ENCODE data around the gene PRSS2. TPM values are rescaled to one million over a fixed set of nuclear protein-coding genes. Genes with fewer than 3 reads are reported as not detected.
"Not testable (repeated sequence)": the region's sequence is repeated elsewhere in the genome, so short reads cannot be mapped to it uniquely, and the experiment has no call there.

The PRSS2 gene
- polyA plus RNA-seq, 1 of the 3 experiments (the other 2 are of a cell fraction): not detected

- DNase-seq: no peak
- no peak overlapping the region for H3K9ac ChIP-seq
- 26% methylated on average over 4 of the region's 4 CpGs for WGBS (ENCODE audit: low lambda C conversion rate)
- no peak overlapping the region for H3K4me2 ChIP-seq
- H3K4me3 ChIP-seq (ENCODE audit: low read depth in 2 of 2, low read length in 1 of 2): no peak overlapping the region
- no peaks in the 10 kb centered on the region for H3F3A ChIP-seq (replicated peaks; ENCODE audit: insufficient read depth)
- no peak overlapping the region for H2AFZ ChIP-seq (ENCODE audit: low read depth)
- H3K9me3 ChIP-seq: no peaks in the 10 kb centered on the region
- TF ChIP-seq EP300 (IDR thresholded peaks at IDR 0.05; ENCODE audit: borderline replicate concordance in 1 of 2, low read depth in 1 of 2, low read length in 1 of 2): no peak
- no peaks in the 10 kb centered on the region for H3K4me1 ChIP-seq (ENCODE audit: control insufficient read depth in 1 of 2, insufficient read depth in 2 of 2, low read depth in 1 of 2, low read length in 1 of 2)
- CTCF ChIA-PET: interaction anchor here (2.5 kb wide), 1 partner anchor 37 kb away, joined by 7 read pairs; no protein-coding TSS in a partner anchor
- H3K79me2 ChIP-seq (ENCODE audit: insufficient read depth): no peaks in the 10 kb centered on the region
- H3K27me3 ChIP-seq (ENCODE audit: insufficient read depth): peaks cover 31% of the 10 kb centered on the region; the same call in 1 of the 2 replicates
- POLR2A ChIA-PET: no interaction called here
- no peaks in the 10 kb centered on the region for H3K9me2 ChIP-seq
- no peaks in the 10 kb centered on the region for H4K20me1 ChIP-seq (ENCODE audit: insufficient read depth)
- H3K36me3 ChIP-seq (replicated peaks in 1 of 2; ENCODE audit: control insufficient read depth in 1 of 2, insufficient read depth in 2 of 2, low read length in 1 of 2): no peaks in the 10 kb centered on the region
- no peak overlapping the region for H3K27ac ChIP-seq (ENCODE audit: low read depth in 2 of 2, low read length in 1 of 2)
Observed at GRCh38 chr7:142745745-142746144, 25.0 kb upstream of the PRSS2 start.

- POLR2A ChIA-PET: no interaction called here
- Histone ChIP-seq H3K27me3 (ENCODE audit: insufficient read depth) (peaks cover 33% of the 10 kb centered on the region; the same call in 1 of the 2 replicates), H3K79me2 (ENCODE audit: insufficient read depth) (no peaks in the 10 kb centered on the region), H4K20me1 (ENCODE audit: insufficient read depth) (no peaks in the 10 kb centered on the region), H3K9me3 (no peaks in the 10 kb centered on the region), H3F3A (replicated peaks; ENCODE audit: insufficient read depth) (no peaks in the 10 kb centered on the region), H3K27ac (ENCODE audit: low read depth in 2 of 2, low read length in 1 of 2) (no peak overlapping the region), H3K36me3 (replicated peaks in 1 of 2; ENCODE audit: control insufficient read depth in 1 of 2, insufficient read depth in 2 of 2, low read length in 1 of 2) (no peaks in the 10 kb centered on the region), H3K9me2 (no peaks in the 10 kb centered on the region), H3K4me1 (ENCODE audit: control insufficient read depth in 1 of 2, insufficient read depth in 2 of 2, low read depth in 1 of 2, low read length in 1 of 2) (no peaks in the 10 kb centered on the region), H3K4me2 (no peak overlapping the region), H2AFZ (ENCODE audit: low read depth) (no peak overlapping the region), H3K9ac (no peak overlapping the region), H3K4me3 (ENCODE audit: low read depth in 2 of 2, low read length in 1 of 2) (no peak overlapping the region)
- DNase-seq: no peak
- CTCF ChIA-PET: interaction anchor here (2.5 kb wide), 1 partner anchor 37 kb away, joined by 7 read pairs; no protein-coding TSS in a partner anchor
- TF ChIP-seq, protein P1, sequence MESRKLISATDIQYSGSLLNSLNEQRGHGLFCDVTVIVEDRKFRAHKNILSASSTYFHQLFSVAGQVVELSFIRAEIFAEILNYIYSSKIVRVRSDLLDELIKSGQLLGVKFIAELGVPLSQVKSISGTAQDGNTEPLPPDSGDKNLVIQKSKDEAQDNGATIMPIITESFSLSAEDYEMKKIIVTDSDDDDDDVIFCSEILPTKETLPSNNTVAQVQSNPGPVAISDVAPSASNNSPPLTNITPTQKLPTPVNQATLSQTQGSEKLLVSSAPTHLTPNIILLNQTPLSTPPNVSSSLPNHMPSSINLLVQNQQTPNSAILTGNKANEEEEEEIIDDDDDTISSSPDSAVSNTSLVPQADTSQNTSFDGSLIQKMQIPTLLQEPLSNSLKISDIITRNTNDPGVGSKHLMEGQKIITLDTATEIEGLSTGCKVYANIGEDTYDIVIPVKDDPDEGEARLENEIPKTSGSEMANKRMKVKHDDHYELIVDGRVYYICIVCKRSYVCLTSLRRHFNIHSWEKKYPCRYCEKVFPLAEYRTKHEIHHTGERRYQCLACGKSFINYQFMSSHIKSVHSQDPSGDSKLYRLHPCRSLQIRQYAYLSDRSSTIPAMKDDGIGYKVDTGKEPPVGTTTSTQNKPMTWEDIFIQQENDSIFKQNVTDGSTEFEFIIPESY (IDR thresholded peaks at IDR 0.05; ENCODE audit: borderline replicate concordance, low read depth): no peak
- TF ChIP-seq ELF1 (IDR thresholded peaks at IDR 0.05): no peak
- no peak for TF ChIP-seq TCF12 (IDR thresholded peaks at IDR 0.05)
- TF ChIP-seq MXI1 (IDR thresholded peaks at IDR 0.05; ENCODE audit: low read depth, low read length): no peak
- TF ChIP-seq RXRA (IDR thresholded peaks at IDR 0.05; ENCODE audit: borderline replicate concordance, low read depth): no peak
- TF ChIP-seq YY1 (IDR thresholded peaks at IDR 0.05; ENCODE audit: low read depth): no peak
- no peak for TF ChIP-seq FOSL2 (IDR thresholded peaks at IDR 0.05; ENCODE audit: borderline replicate concordance, low read depth)
- TF ChIP-seq MEF2A (IDR thresholded peaks at IDR 0.05; ENCODE audit: borderline replicate concordance, low read depth): no peak
- TF ChIP-seq RFX5 (IDR thresholded peaks at IDR 0.05; ENCODE audit: low read length): no peak
- TF ChIP-seq RAD21 (IDR thresholded peaks at IDR 0.05; ENCODE audit: low read length): no peak
- TF ChIP-seq POLR2AphosphoS5 (IDR thresholded peaks at IDR 0.05; ENCODE audit: low read depth, low read length): no peak
- WGBS (ENCODE audit: low lambda C conversion rate): 15% methylated on average over 3 of the region's 3 CpGs
Observed at GRCh38 chr7:142746264-142746663, 24.5 kb upstream of the PRSS2 start.

GRCh38 chr7:142748410-142748809 lies 22.4 kb upstream of the PRSS2 start:
- H3K9ac ChIP-seq, POLR2A ChIA-PET: not testable (repeated sequence)
- 17% methylated on average over 2 of the region's 2 CpGs for WGBS (ENCODE audit: low lambda C conversion rate)

More at GRCh38 chr7:142748410-142748809, 22.4 kb upstream of the PRSS2 start:
- DNase-seq; H3K9me2 ChIP-seq; H3F3A ChIP-seq (replicated peaks; ENCODE audit: insufficient read depth); H3K27ac ChIP-seq (ENCODE audit: low read depth in 2 of 2, low read length in 1 of 2); H3K4me3 ChIP-seq (ENCODE audit: low read depth in 2 of 2, low read length in 1 of 2); H4K20me1 ChIP-seq (ENCODE audit: insufficient read depth); H2AFZ ChIP-seq (ENCODE audit: low read depth); H3K79me2 ChIP-seq (ENCODE audit: insufficient read depth); H3K9me3 ChIP-seq; H3K36me3 ChIP-seq (replicated peaks in 1 of 2; ENCODE audit: control insufficient read depth in 1 of 2, insufficient read depth in 2 of 2, low read length in 1 of 2); H3K4me1 ChIP-seq (ENCODE audit: control insufficient read depth in 1 of 2, insufficient read depth in 2 of 2, low read depth in 1 of 2, low read length in 1 of 2); H3K4me2 ChIP-seq: not testable (repeated sequence)
- CTCF ChIA-PET: interaction anchor here (1.1 to 3.2 kb wide), 3 partner anchors 35 to 290 kb away, joined by 4 to 13 read pairs (median 5); no protein-coding TSS in a partner anchor
- H3K27me3 ChIP-seq (ENCODE audit: insufficient read depth): peaks cover 23% of the 10 kb centered on the region; the same call in 1 of the 2 replicates
